Fibroblast of peridontal ligament (primary cell): ENCODE results near the gene ANGPTL4.
A peak's percentile ranks its signal among the peaks of the same experiment; 100 is the strongest.
"Not testable (repeated sequence)": the region's sequence is repeated elsewhere in the genome, so short reads cannot be mapped to it uniquely, and the experiment has no call there.

ENCODE experiments used
- DNase-seq: peaks from one replicate; pipeline ENCODE4 v3.0.0-alpha.2; 2010; ENCODE audit errors: extremely low read depth

ANGPTL4 gene

GRCh38 chr19:8389891-8390616 is 26.1 kb downstream of the ANGPTL4 start, which contains the start of gene RAB11B:
Gene RAB11B, plus strand, starts transcription at chr19:8390360. Its CDS starts 57 bp downstream, at chr19:8390417.
- peak; percentile 100 for DNase-seq

- peak; percentile 89 for DNase-seq
Observed at GRCh38 chr19:8390617-8390981, 26.6 kb downstream of the ANGPTL4 start.

- no peak for DNase-seq
Observed at GRCh38 chr19:8391198-8392016, 27.5 kb downstream of the ANGPTL4 start.

- peak; percentile 47 for DNase-seq
Observed at GRCh38 chr19:8392017-8392591, 28.1 kb downstream of the ANGPTL4 start.

- no peak for DNase-seq
Observed at GRCh38 chr19:8393192-8393870, 29.4 kb downstream of the ANGPTL4 start.

- no peak for DNase-seq
Observed at GRCh38 chr19:8393871-8394250, 29.9 kb downstream of the ANGPTL4 start.

GRCh38 chr19:8395621-8396082 is 31.7 kb downstream of the ANGPTL4 start:
- DNase-seq, result no peak

GRCh38 chr19:8396185-8396562 is 32.2 kb downstream of the ANGPTL4 start:
- DNase-seq, result no peak

GRCh38 chr19:8396563-8397203 is 32.7 kb downstream of the ANGPTL4 start:
- peak; percentile 49 for DNase-seq

GRCh38 chr19:8397271-8397670 is 33.3 kb downstream of the ANGPTL4 start:
- DNase-seq, result no peak

- no peak for DNase-seq
Observed at GRCh38 chr19:8397746-8398310, 33.9 kb downstream of the ANGPTL4 start.

GRCh38 chr19:8398311-8398771 is 34.4 kb downstream of the ANGPTL4 start:
- no peak for DNase-seq

GRCh38 chr19:8399681-8400188 is 35.8 kb downstream of the ANGPTL4 start:
- DNase-seq, result no peak

- DNase-seq, result no peak
Observed at GRCh38 chr19:8401981-8402411, 38.0 kb downstream of the ANGPTL4 start.

GRCh38 chr19:8403098-8403819 is 39.3 kb downstream of the ANGPTL4 start:
- no peak for DNase-seq

GRCh38 chr19:8403820-8404109 is 39.8 kb downstream of the ANGPTL4 start:
- DNase-seq, result no peak

GRCh38 chr19:8404391-8405151 is 40.6 kb downstream of the ANGPTL4 start:
- no peak for DNase-seq

GRCh38 chr19:8410718-8411117 is 46.8 kb downstream of the ANGPTL4 start:
- not testable (repeated sequence) for DNase-seq

GRCh38 chr19:8412783-8413628 is 49.1 kb downstream of the ANGPTL4 start, which contains the start of gene MARCHF2:
Gene MARCHF2, plus strand, starts transcription at chr19:8413305. Its CDS starts 8,536 bp downstream, at chr19:8421841.
- DNase-seq, result peak; percentile 94
